B cell (primary cell): ENCODE measurements around the gene TRAF3. TPM values are rescaled to one million over a fixed set of nuclear protein-coding genes. Genes with fewer than 3 reads are reported as not detected.

Source experiments
- ATAC-seq: fragments of 200-7000 bp; cut with Tn5 transposase; one replicate; pipeline ENCODE4 v1.10.0; 2021; ENCODE audit warnings: low read depth, mild to moderate bottlenecking, moderate number of reproducible peaks, moderate library complexity
- CTCF ChIA-PET: fragments of 350-600 bp; sonication (Branson Sonifier 250); formaldehyde crosslinking; loops from one replicate; lab custom pipeline; 2021; ENCODE audit warnings: antibody characterized with exemption, inconsistent platforms; lab: Charles Lee
- POLR2A ChIA-PET: fragments of 350-600 bp; sonication (Branson Sonifier 250); formaldehyde crosslinking; loops from one replicate; lab custom pipeline; 2021; ENCODE audit warnings: antibody characterized with exemption; lab: Charles Lee
- DNase-seq: peaks from one replicate; pipeline ENCODE4 v3.0.0; 2013
- H2AFZ ChIP-seq: 2 replicates; pipeline ENCODE4 v1.6.1; 2012; ENCODE audit warnings: mild to moderate bottlenecking, low read depth, low read length; ENCODE audit not compliant: insufficient read depth, poor library complexity, severe bottlenecking
- H3K27ac ChIP-seq, 2 donors: 1 replicate in 1 of 2; 2 replicates in 1 of 2; pipeline ENCODE4 v1.5.1; 2012 to 2013; ENCODE audit warnings: low read length in 2 of 2, mild to moderate bottlenecking in 2 of 2, moderate library complexity in 1 of 2
- H3K27me3 ChIP-seq, 4 experiments: fragments of 200-600 bp in 1 of 4; sonication (generic) in 1 of 4; replicated peaks in 1 of 4; 1 replicate in 2 of 4; 2 replicates in 2 of 4; pipeline versions ENCODE4 v1.6.1 to v1.7.0; 2013 to 2016; ENCODE audit warnings: low read length in 3 of 4, mild to moderate bottlenecking in 2 of 4, mixed read lengths in 1 of 4, moderate library complexity in 1 of 4; ENCODE audit not compliant: insufficient read depth in 4 of 4, control insufficient read depth in 3 of 4; ENCODE audit errors: control extremely low read depth in 1 of 4
- H3K36me3 ChIP-seq, 2 experiments: replicated peaks in 1 of 2; 1 replicate in 1 of 2; 2 replicates in 1 of 2; pipeline versions ENCODE4 v1.6.1 to v1.7.1; 2013; ENCODE audit warnings: low read length in 1 of 2; ENCODE audit not compliant: insufficient read depth in 2 of 2, control insufficient read depth in 1 of 2; ENCODE audit errors: control extremely low read depth in 1 of 2, extremely low read depth in 1 of 2
- H3K4me1 ChIP-seq, 2 donors: fragments of 200-600 bp in 1 of 2; sonication (generic) in 1 of 2; 1 replicate in 1 of 2; 2 replicates in 1 of 2; pipeline versions ENCODE4 v1.5.1 to v1.6.1; 2013 to 2017; ENCODE audit warnings: low read length in 2 of 2; ENCODE audit not compliant: control insufficient read depth in 2 of 2, insufficient read depth in 2 of 2
- H3K4me2 ChIP-seq: replicated peaks from 2 replicates; pipeline ENCODE3; 2012; ENCODE audit warnings: mild to moderate bottlenecking, low read depth, low read length; ENCODE audit not compliant: poor library complexity, severe bottlenecking
- H3K4me3 ChIP-seq, 5 experiments: fragments of 200-600 bp in 1 of 5; sonication (generic) in 1 of 5; 1 replicate in 3 of 5; 2 replicates in 2 of 5; pipeline versions ENCODE4 v1.5.1 to v1.7.0; 2011 to 2016; ENCODE audit warnings: low read length in 4 of 5, mild to moderate bottlenecking in 4 of 5, low read depth in 2 of 5, control low read depth in 1 of 5, moderate library complexity in 1 of 5; ENCODE audit not compliant: insufficient read depth in 1 of 5; ENCODE audit errors: control extremely low read depth in 1 of 5, extremely low read depth in 1 of 5
- H3K79me2 ChIP-seq: fragments of 200-600 bp; sonication (generic); one replicate; pipeline ENCODE4 v1.6.0; 2016; ENCODE audit warnings: low read length; ENCODE audit not compliant: control insufficient read depth, insufficient read depth
- H3K9ac ChIP-seq: fragments of 200-600 bp; sonication (generic); 2 replicates; pipeline ENCODE4 v1.6.1; 2017; ENCODE audit warnings: mild to moderate bottlenecking, low read length, moderate library complexity
- H3K9me3 ChIP-seq, 3 donors: one replicate each; pipeline versions ENCODE4 v1.6.1 to v1.7.1; 2013; ENCODE audit warnings: low read length in 2 of 3; ENCODE audit not compliant: control insufficient read depth in 2 of 3, insufficient read depth in 1 of 3; ENCODE audit errors: control extremely low read depth in 1 of 3
- H4K20me1 ChIP-seq: 2 replicates; pipeline ENCODE4 v1.6.0; 2012; ENCODE audit warnings: mild to moderate bottlenecking, low read length; ENCODE audit not compliant: insufficient read depth, control insufficient read depth, poor library complexity, severe bottlenecking
- H3K27ac Mint-ChIP-seq: one replicate; pipeline ENCODE4 v1.8.0; 2021; ENCODE audit warnings: mixed read lengths
- H3K27me3 Mint-ChIP-seq: one replicate; pipeline ENCODE4 v1.8.0; 2021; ENCODE audit warnings: mixed read lengths
- H3K4me1 Mint-ChIP-seq: one replicate; pipeline ENCODE4 v1.8.0; 2021; ENCODE audit warnings: mixed read lengths
- H3K4me3 Mint-ChIP-seq: one replicate; pipeline ENCODE4 v1.8.0; 2021; ENCODE audit warnings: mixed read lengths
- H3K9me3 Mint-ChIP-seq: one replicate; pipeline ENCODE4 v1.8.0; 2022; ENCODE audit warnings: mixed read lengths; ENCODE audit not compliant: insufficient read depth
- CTCF ChIP-seq: fragments of 200-600 bp; IDR thresholded peaks from one replicate; pipeline ENCODE4 v1.8.0; 2022; ENCODE audit warnings: antibody characterized with exemption, mild to moderate bottlenecking
- EZH2 ChIP-seq: IDR thresholded peaks from 2 replicates; pipeline ENCODE4 v1.6.1; 2012; ENCODE audit warnings: borderline replicate concordance, low read depth, mild to moderate bottlenecking, moderate library complexity, low read length; ENCODE audit not compliant: insufficient read depth, poor library complexity, severe bottlenecking
- WGBS: methylation state at CpG from one replicate; pipeline ENCODE4 v1.1.5; 2013; ENCODE audit warnings: missing lambda C conversion rate; ENCODE audit not compliant: insufficient coverage; 5-methylcytosine and 5-hydroxymethylcytosine counted together
- intact Hi-C: fragments of 100-400 bp; cut with micrococcal nuclease; formaldehyde crosslinking; loops from one replicate; pipeline ENCODE4 v1.10.0; 2022
- polyA plus RNA-seq: library from polyadenylated mRNA; depleted of rRNA; stranded (reverse); fragments of >200 nt; gene quantifications from 2 replicates; pipeline ENCODE4 v1.2.3, GENCODE V29; 2012
- total RNA-seq, 2 donors: library from RNA; stranded (reverse); fragments of 120-200 nt in 1 of 2; gene quantifications; 1 replicate in 1 of 2; 2 replicates in 1 of 2; pipeline versions ENCODE4 v1.2.3 to v1.2.4, GENCODE V29; 2013 to 2022

TRAF3 gene
- total and polyA plus RNA-seq, 2 donors (not counting 1 experiment from before 2014, with no cell fraction given) = 42.8 to 89.8 TPM

- ChIA-PET CTCF (interaction anchor here (0.8 to 2.8 kb wide), 2 partner anchors 12 to 106 kb away, joined by 3 to 8 read pairs; no protein-coding TSS in a partner anchor), POLR2A (no interaction called here)
- Mint-ChIP-seq H3K9me3 (no peaks in the 10 kb centered on the region), H3K4me3 (peak overlapping the region; percentile 16), H3K4me1 (peaks cover 73% of the 10 kb centered on the region), H3K27ac (peak overlapping the region; percentile 34), H3K27me3 (no peaks in the 10 kb centered on the region)
- H3K79me2 ChIP-seq = peaks cover 100% of the 10 kb centered on the region
- peaks cover 50 to 79% of the 10 kb centered on the region in 2 donors for H3K4me1 ChIP-seq
- H3K27me3 ChIP-seq = no peaks in the 10 kb centered on the region
- H3K4me2 ChIP-seq = peak overlapping the region; percentile 37
- intact Hi-C loops = no loop called here
- WGBS = 80% methylated on average over 3 of the region's 3 CpGs
- no peak overlapping the region for H3K9ac ChIP-seq
- no peak overlapping the region for H3K4me3 ChIP-seq
- peaks cover 86% of the 10 kb centered on the region for H4K20me1 ChIP-seq
- no peak overlapping the region for H2AFZ ChIP-seq
- peak overlapping the region in 1 of 2 donors; percentile 11 for H3K27ac ChIP-seq
- no peak for DNase-seq
- TF ChIP-seq EZH2 (no peak), CTCF (no peak)
- no peak for ATAC-seq
- H3K36me3 ChIP-seq = peaks cover 0 to 6% of the 10 kb centered on the region in 2 experiments
- no peaks in the 10 kb centered on the region for H3K9me3 ChIP-seq
Measured at GRCh38 chr14:102785595-102785963, 8.3 kb downstream of the TRAF3 start.

GRCh38 chr14:102786768-102787167 is 9.5 kb downstream of the TRAF3 start:
- peak overlapping the region; percentile 18 for H3K4me2 ChIP-seq
- no peaks in the 10 kb centered on the region for H3K27me3 Mint-ChIP-seq
- peaks cover 73% of the 10 kb centered on the region for H3K4me1 Mint-ChIP-seq
- peak overlapping the region; percentile 38 for H3K4me3 Mint-ChIP-seq
- peaks cover 100% of the 10 kb centered on the region for H3K79me2 ChIP-seq
- peaks cover 0 to 8% (median 3%) of the 10 kb centered on the region in 3 donors for H3K9me3 ChIP-seq
- no peak overlapping the region for H2AFZ ChIP-seq
- WGBS = 60% methylated on average over 1 of the region's 4 CpGs
- no peaks in the 10 kb centered on the region for H3K9me3 Mint-ChIP-seq
- ATAC-seq (peak; percentile 54), DNase-seq (no peak)
- intact Hi-C loops = no loop called here
- ChIA-PET CTCF (no interaction called here), POLR2A (no interaction called here)
- H3K27ac ChIP-seq = peak overlapping the region; percentile 15 to 31
- H3K36me3 ChIP-seq = peaks cover 0 to 10% of the 10 kb centered on the region in 2 experiments
- no peaks in the 10 kb centered on the region for H3K27me3 ChIP-seq
- no peak overlapping the region for H3K9ac ChIP-seq
- peaks cover 44 to 69% of the 10 kb centered on the region in 2 donors for H3K4me1 ChIP-seq
- no peak overlapping the region for H3K4me3 ChIP-seq
- no peak for TF ChIP-seq EZH2
- peak overlapping the region; percentile 57 for H3K27ac Mint-ChIP-seq
- peaks cover 87% of the 10 kb centered on the region for H4K20me1 ChIP-seq
